Common myeloid progenitor, CD34-positive (primary cell): Measurements from ENCODE around the gene ATP23.

Source experiments
- CTCF ChIA-PET: fragments of 350-600 bp; sonication (Branson Sonifier 250); formaldehyde crosslinking; loops from one replicate; lab custom pipeline; 2021; ENCODE audit warnings: antibody characterized with exemption; lab: Charles Lee
- POLR2A ChIA-PET: fragments of 350-600 bp; sonication (Branson Sonifier 250); formaldehyde crosslinking; loops from one replicate; lab custom pipeline; 2021; ENCODE audit warnings: antibody characterized with exemption; lab: Charles Lee
- DNase-seq, 3 donors: peaks; one replicate each; pipeline versions ENCODE4 v3.0.0 to v3.0.0-alpha.2; 2013
- H3K27ac ChIP-seq, 2 experiments: 1 replicate in 1 of 2; 2 replicates in 1 of 2; pipeline ENCODE4 v1.7.0; 2013; ENCODE audit warnings: inconsistent platforms in 2 of 2, low read length in 2 of 2, mild to moderate bottlenecking in 2 of 2, low read depth in 1 of 2, moderate library complexity in 1 of 2; ENCODE audit not compliant: severe bottlenecking in 2 of 2, insufficient read depth in 1 of 2, poor library complexity in 1 of 2
- H3K27me3 ChIP-seq, 5 experiments: replicated peaks in 2 of 5; 1 replicate in 3 of 5; 2 replicates in 2 of 5; pipeline versions ENCODE4 v1.6.1 to v1.7.0; 2013; ENCODE audit warnings: low read length in 4 of 5, mild to moderate bottlenecking in 2 of 5, moderate library complexity in 2 of 5, inconsistent platforms in 1 of 5; ENCODE audit not compliant: insufficient read depth in 5 of 5, control insufficient read depth in 4 of 5
- H3K36me3 ChIP-seq, 4 experiments: 1 replicate in 2 of 4; 2 replicates in 2 of 4; pipeline versions ENCODE4 v1.6.1 to v1.7.0; 2013; ENCODE audit warnings: low read length in 3 of 4, control low read depth in 1 of 4, mild to moderate bottlenecking in 1 of 4; ENCODE audit not compliant: control insufficient read depth in 4 of 4, insufficient read depth in 4 of 4
- H3K4me1 ChIP-seq, 4 experiments: 1 replicate in 3 of 4; 2 replicates in 1 of 4; pipeline versions ENCODE4 v1.6.1 to v1.7.1; 2013; ENCODE audit warnings: low read length in 3 of 4, mild to moderate bottlenecking in 3 of 4, control low read depth in 1 of 4, inconsistent platforms in 1 of 4, moderate library complexity in 1 of 4; ENCODE audit not compliant: control insufficient read depth in 4 of 4, insufficient read depth in 4 of 4; ENCODE audit errors: control extremely low read depth in 1 of 4
- H3K4me3 ChIP-seq, 7 experiments: 1 replicate in 4 of 7; 2 replicates in 3 of 7; pipeline versions ENCODE4 v1.5.1 to v1.7.0; 2013; ENCODE audit warnings: mild to moderate bottlenecking in 7 of 7, low read length in 6 of 7, moderate library complexity in 6 of 7, inconsistent platforms in 2 of 7, low read depth in 2 of 7, control low read depth in 1 of 7; ENCODE audit not compliant: insufficient read depth in 4 of 7, control insufficient read depth in 1 of 7; ENCODE audit errors: extremely low read depth in 1 of 7
- H3K9me3 ChIP-seq, 5 experiments: 1 replicate in 4 of 5; 2 replicates in 1 of 5; pipeline versions ENCODE4 v1.6.1 to v1.7.1; 2013; ENCODE audit warnings: low read length in 4 of 5, mild to moderate bottlenecking in 2 of 5, inconsistent platforms in 1 of 5, low read depth in 1 of 5, moderate library complexity in 1 of 5; ENCODE audit not compliant: control insufficient read depth in 4 of 5, insufficient read depth in 2 of 5; ENCODE audit errors: control extremely low read depth in 1 of 5
- WGBS: methylation state at CpG from one replicate; pipeline ENCODE4 v1.1.5; 2013; ENCODE audit not compliant: insufficient coverage; 5-methylcytosine and 5-hydroxymethylcytosine counted together

ATP23 gene

GRCh38 chr12:58008634-58009033 is 67.3 kb downstream of the ATP23 start:
- DNase-seq, result no peak
- 0% methylated on average over 1 of the region's 3 CpGs for WGBS
- Histone ChIP-seq H3K4me3 (no peak overlapping the region), H3K9me3 (no peaks in the 10 kb centered on the region), H3K27me3 (no peaks in the 10 kb centered on the region), H3K4me1 (no peaks in the 10 kb centered on the region), H3K27ac (no peak overlapping the region), H3K36me3 (no peaks in the 10 kb centered on the region)
- ChIA-PET POLR2A (no interaction called here), CTCF (no interaction called here)
